Mesenchymal stem cell (in vitro differentiated cells and primary cell): ENCODE results near the gene GNG4.
A peak's percentile ranks its signal among the peaks of the same experiment; 100 is the strongest.
"Not testable (repeated sequence)": the region's sequence is repeated elsewhere in the genome, so short reads cannot be mapped to it uniquely, and the experiment has no call there.

ENCODE experiments used
- DNase-seq: peaks from one replicate; pipeline ENCODE4 v3.0.0-alpha.2; 2013
- H2AFZ ChIP-seq: one replicate; pipeline ENCODE4 v1.6.1; 2013; ENCODE audit warnings: low read depth, mild to moderate bottlenecking, control low read depth, inconsistent platforms, low read length, moderate library complexity
- H2AK5ac ChIP-seq: 2 replicates; pipeline ENCODE4 v1.6.1; 2013; ENCODE audit warnings: low read length, moderate library complexity, mild to moderate bottlenecking, inconsistent platforms; ENCODE audit not compliant: severe bottlenecking
- H2BK120ac ChIP-seq: one replicate; pipeline ENCODE4 v1.6.1; 2013; ENCODE audit warnings: low read depth, mild to moderate bottlenecking, inconsistent platforms, low read length, moderate library complexity
- H2BK12ac ChIP-seq, 2 experiments: one replicate each; pipeline ENCODE4 v1.6.1; 2013; ENCODE audit warnings: inconsistent platforms in 2 of 2, low read length in 2 of 2, mild to moderate bottlenecking in 2 of 2, moderate library complexity in 2 of 2, control low read depth in 1 of 2
- H2BK15ac ChIP-seq: one replicate; pipeline ENCODE4 v1.6.1; 2013; ENCODE audit warnings: mild to moderate bottlenecking, low read depth, inconsistent platforms; ENCODE audit not compliant: poor library complexity, severe bottlenecking
- H2BK5ac ChIP-seq: 2 replicates; pipeline ENCODE4 v1.6.1; 2013; ENCODE audit warnings: low read depth, mild to moderate bottlenecking, low read length, control low read depth, inconsistent platforms; ENCODE audit not compliant: poor library complexity, severe bottlenecking
- H3K14ac ChIP-seq, 2 experiments: one replicate each; pipeline ENCODE4 v1.6.1; 2013; ENCODE audit warnings: inconsistent platforms in 2 of 2, low read length in 2 of 2, control low read depth in 1 of 2, mild to moderate bottlenecking in 1 of 2, moderate library complexity in 1 of 2
- H3K18ac ChIP-seq, 2 experiments: one replicate each; pipeline ENCODE4 v1.6.1; 2013; ENCODE audit warnings: inconsistent platforms in 2 of 2, low read length in 2 of 2, control low read depth in 1 of 2, low read depth in 1 of 2, mild to moderate bottlenecking in 1 of 2
- H3K23ac ChIP-seq, 2 experiments: one replicate each; pipeline ENCODE4 v1.6.1; 2013; ENCODE audit warnings: inconsistent platforms in 2 of 2, low read length in 2 of 2, mild to moderate bottlenecking in 2 of 2, moderate library complexity in 2 of 2, control low read depth in 1 of 2
- H3K27ac ChIP-seq: 2 replicates; pipeline ENCODE4 v1.5.1; 2013; ENCODE audit warnings: mild to moderate bottlenecking, moderate library complexity, low read length, control low read depth, inconsistent platforms; ENCODE audit not compliant: poor library complexity, severe bottlenecking
- H3K27me3 ChIP-seq, 2 experiments: 2 replicates each; pipeline versions ENCODE4 v1.6.1 to v1.7.0; 2013; ENCODE audit warnings: low read length in 2 of 2, mild to moderate bottlenecking in 2 of 2, moderate library complexity in 2 of 2, control low read depth in 1 of 2, inconsistent platforms in 1 of 2; ENCODE audit not compliant: control insufficient read depth in 1 of 2, insufficient read depth in 1 of 2
- H3K36me3 ChIP-seq, 2 experiments: 2 replicates each; pipeline versions ENCODE4 v1.6.1 to v1.7.0; 2013; ENCODE audit warnings: low read length in 2 of 2, control low read depth in 1 of 2, inconsistent platforms in 1 of 2, low read depth in 1 of 2, mild to moderate bottlenecking in 1 of 2; ENCODE audit not compliant: insufficient read depth in 2 of 2, control insufficient read depth in 1 of 2
- H3K4ac ChIP-seq, 2 experiments: one replicate each; pipeline ENCODE4 v1.6.1; 2013; ENCODE audit warnings: inconsistent platforms in 2 of 2, low read length in 2 of 2, mild to moderate bottlenecking in 2 of 2, moderate library complexity in 2 of 2, control low read depth in 1 of 2, low read depth in 1 of 2
- H3K4me1 ChIP-seq: 2 replicates; pipeline ENCODE4 v1.6.1; 2013; ENCODE audit warnings: low read depth, low read length, control low read depth; ENCODE audit not compliant: control insufficient read depth, insufficient read depth
- H3K4me2 ChIP-seq: 2 replicates; pipeline ENCODE4 v1.6.1; 2013; ENCODE audit warnings: low read length, mild to moderate bottlenecking, inconsistent platforms; ENCODE audit not compliant: poor library complexity, severe bottlenecking
- H3K4me3 ChIP-seq, 2 experiments: 2 replicates each; pipeline versions ENCODE4 v1.5.1 to v1.7.0; 2013; ENCODE audit warnings: low read length in 2 of 2, mild to moderate bottlenecking in 2 of 2, control low read depth in 1 of 2, low read depth in 1 of 2; ENCODE audit not compliant: insufficient read depth in 1 of 2
- H3K79me1 ChIP-seq: replicated peaks from 2 replicates; pipeline ENCODE4 v1.6.1; 2013; ENCODE audit warnings: mild to moderate bottlenecking, control low read depth, low read length, inconsistent platforms; ENCODE audit not compliant: poor library complexity, severe bottlenecking
- H3K9ac ChIP-seq: 2 replicates; pipeline ENCODE4 v1.7.0; 2013; ENCODE audit warnings: mild to moderate bottlenecking, low read length, moderate library complexity
- H3K9me3 ChIP-seq: 2 replicates; pipeline ENCODE4 v1.7.0; 2013; ENCODE audit warnings: mild to moderate bottlenecking, low read length; ENCODE audit not compliant: control insufficient read depth
- H4K8ac ChIP-seq: one replicate; pipeline ENCODE4 v1.6.1; 2013; ENCODE audit warnings: inconsistent platforms, mild to moderate bottlenecking, low read length, moderate library complexity
- H4K91ac ChIP-seq: one replicate; pipeline ENCODE4 v1.6.1; 2013; ENCODE audit warnings: mild to moderate bottlenecking, low read length, inconsistent platforms
- WGBS: methylation state at CpG from one replicate; pipeline ENCODE4 v1.1.7; 2013; ENCODE audit warnings: mixed read lengths; 5-methylcytosine and 5-hydroxymethylcytosine counted together

GNG4 gene

GRCh38 chr1:235594281-235594895 lies 55.2 kb downstream of the GNG4 start:
- H3K4me1 ChIP-seq, result not testable (repeated sequence)
- WGBS, result 85% methylated on average over 20 of the region's 20 CpGs

GRCh38 chr1:235588916-235589515 lies 60.6 kb downstream of the GNG4 start:
- DNase-seq, result peak; percentile 22
- no peak overlapping the region for H2BK15ac ChIP-seq
- no peak overlapping the region for H3K9ac ChIP-seq
- H3K4me1 ChIP-seq, result peaks cover 4% of the 10 kb centered on the region
- H3K4me3 ChIP-seq, result no peak overlapping the region
- no peak overlapping the region for H3K4ac ChIP-seq
- no peak overlapping the region for H2BK5ac ChIP-seq
- H4K8ac ChIP-seq, result no peak overlapping the region
- H3K14ac ChIP-seq, result peak overlapping the region in 1 of 2 experiments; percentile 23
- H3K9me3 ChIP-seq, result no peaks in the 10 kb centered on the region
- H3K27me3 ChIP-seq, result peaks cover 15 to 51% of the 10 kb centered on the region in 2 experiments
- H3K18ac ChIP-seq, result no peak overlapping the region
- H2BK120ac ChIP-seq, result no peak overlapping the region
- H3K23ac ChIP-seq, result no peak overlapping the region
- 90% methylated on average over 12 of the region's 12 CpGs for WGBS
- no peak overlapping the region for H3K4me2 ChIP-seq
- H4K91ac ChIP-seq, result peak overlapping the region; percentile 7
- H3K27ac ChIP-seq, result no peak overlapping the region
- H3K79me1 ChIP-seq, result no peaks in the 10 kb centered on the region
- no peak overlapping the region for H2BK12ac ChIP-seq
- no peak overlapping the region for H2AFZ ChIP-seq
- no peak overlapping the region for H2AK5ac ChIP-seq
- no peaks in the 10 kb centered on the region for H3K36me3 ChIP-seq

More at GRCh38 chr1:235594281-235594895, 55.2 kb downstream of the GNG4 start:
- H2AK5ac ChIP-seq, H3K4me2 ChIP-seq, H2BK12ac ChIP-seq, H3K79me1 ChIP-seq, H3K4me3 ChIP-seq, H2AFZ ChIP-seq, H3K9me3 ChIP-seq, H2BK15ac ChIP-seq, H3K18ac ChIP-seq, H3K36me3 ChIP-seq, H4K8ac ChIP-seq, DNase-seq, H4K91ac ChIP-seq, H2BK5ac ChIP-seq, H3K4ac ChIP-seq, H3K14ac ChIP-seq, H3K9ac ChIP-seq, H3K27ac ChIP-seq, H2BK120ac ChIP-seq, H3K23ac ChIP-seq: not testable (repeated sequence)
- peaks cover 3 to 35% of the 10 kb centered on the region in 2 experiments for H3K27me3 ChIP-seq

- Histone ChIP-seq H3K23ac (no peak overlapping the region), H2AFZ (no peak overlapping the region), H3K4me2 (no peak overlapping the region), H3K79me1 (no peaks in the 10 kb centered on the region), H3K14ac (no peak overlapping the region), H2BK5ac (no peak overlapping the region), H3K36me3 (no peaks in the 10 kb centered on the region), H2BK120ac (no peak overlapping the region), H3K4me1 (peaks cover 4% of the 10 kb centered on the region), H3K4me3 (no peak overlapping the region), H2BK15ac (no peak overlapping the region), H4K91ac (no peak overlapping the region), H3K4ac (no peak overlapping the region), H2AK5ac (no peak overlapping the region), H3K18ac (no peak overlapping the region), H3K27me3 (peaks cover 23 to 58% of the 10 kb centered on the region in 2 experiments), H2BK12ac (no peak overlapping the region), H3K27ac (no peak overlapping the region), H4K8ac (no peak overlapping the region), H3K9me3 (no peaks in the 10 kb centered on the region), H3K9ac (no peak overlapping the region)
- WGBS, result 96% methylated on average over 9 of the region's 9 CpGs
- DNase-seq, result no peak
Observed at GRCh38 chr1:235588156-235588555, 61.4 kb downstream of the GNG4 start.

GRCh38 chr1:235586992-235587391 lies 62.6 kb downstream of the GNG4 start:
- Histone ChIP-seq H4K91ac (no peak overlapping the region), H2BK12ac (no peak overlapping the region), H3K27me3 (peaks cover 35 to 67% of the 10 kb centered on the region in 2 experiments), H3K4me1 (peaks cover 4% of the 10 kb centered on the region), H3K4me3 (no peak overlapping the region), H3K9me3 (no peaks in the 10 kb centered on the region), H3K79me1 (no peaks in the 10 kb centered on the region), H3K36me3 (no peaks in the 10 kb centered on the region), H2AK5ac (no peak overlapping the region), H2BK120ac (no peak overlapping the region), H3K27ac (no peak overlapping the region), H3K4me2 (no peak overlapping the region), H4K8ac (no peak overlapping the region), H2BK15ac (no peak overlapping the region), H2BK5ac (no peak overlapping the region), H3K14ac (peak overlapping the region in 1 of 2 experiments; percentile 36), H3K18ac (no peak overlapping the region), H3K9ac (no peak overlapping the region), H2AFZ (no peak overlapping the region), H3K23ac (no peak overlapping the region), H3K4ac (no peak overlapping the region)
- 77% methylated on average over 2 of the region's 2 CpGs for WGBS
- no peak for DNase-seq
